ENCODE results near the gene DNAJC17.

DNA sequence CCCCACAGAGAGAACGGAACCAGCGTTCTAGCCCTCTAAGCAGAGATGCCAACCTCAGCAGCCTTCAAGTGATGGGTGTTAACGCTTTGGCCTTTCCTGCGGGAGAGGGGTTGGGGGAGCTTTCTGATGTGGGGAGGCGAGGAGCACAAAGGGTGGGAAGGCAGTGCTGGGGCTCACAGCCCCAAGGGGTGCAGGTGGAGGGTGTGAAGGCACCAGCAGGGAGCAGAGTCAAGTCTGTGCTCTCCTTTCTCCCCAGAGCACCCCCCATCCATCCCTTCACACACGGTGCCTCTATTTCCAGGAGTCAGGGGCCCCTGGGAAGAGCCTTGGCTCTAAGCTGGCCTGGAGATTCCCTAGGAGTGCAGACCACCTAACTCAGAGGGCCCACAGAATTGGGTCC lies 33.4 kb downstream of the DNAJC17 start:
- TF ChIP-seq, protein P1, sequence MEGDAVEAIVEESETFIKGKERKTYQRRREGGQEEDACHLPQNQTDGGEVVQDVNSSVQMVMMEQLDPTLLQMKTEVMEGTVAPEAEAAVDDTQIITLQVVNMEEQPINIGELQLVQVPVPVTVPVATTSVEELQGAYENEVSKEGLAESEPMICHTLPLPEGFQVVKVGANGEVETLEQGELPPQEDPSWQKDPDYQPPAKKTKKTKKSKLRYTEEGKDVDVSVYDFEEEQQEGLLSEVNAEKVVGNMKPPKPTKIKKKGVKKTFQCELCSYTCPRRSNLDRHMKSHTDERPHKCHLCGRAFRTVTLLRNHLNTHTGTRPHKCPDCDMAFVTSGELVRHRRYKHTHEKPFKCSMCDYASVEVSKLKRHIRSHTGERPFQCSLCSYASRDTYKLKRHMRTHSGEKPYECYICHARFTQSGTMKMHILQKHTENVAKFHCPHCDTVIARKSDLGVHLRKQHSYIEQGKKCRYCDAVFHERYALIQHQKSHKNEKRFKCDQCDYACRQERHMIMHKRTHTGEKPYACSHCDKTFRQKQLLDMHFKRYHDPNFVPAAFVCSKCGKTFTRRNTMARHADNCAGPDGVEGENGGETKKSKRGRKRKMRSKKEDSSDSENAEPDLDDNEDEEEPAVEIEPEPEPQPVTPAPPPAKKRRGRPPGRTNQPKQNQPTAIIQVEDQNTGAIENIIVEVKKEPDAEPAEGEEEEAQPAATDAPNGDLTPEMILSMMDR (IDR thresholded peaks at IDR 0.05): no peak
- TF ChIP-seq POLR2A (IDR thresholded peaks at IDR 0.05): no peak
